ENCODE results near the gene ZNF500.

ZNF500 gene

DNA sequence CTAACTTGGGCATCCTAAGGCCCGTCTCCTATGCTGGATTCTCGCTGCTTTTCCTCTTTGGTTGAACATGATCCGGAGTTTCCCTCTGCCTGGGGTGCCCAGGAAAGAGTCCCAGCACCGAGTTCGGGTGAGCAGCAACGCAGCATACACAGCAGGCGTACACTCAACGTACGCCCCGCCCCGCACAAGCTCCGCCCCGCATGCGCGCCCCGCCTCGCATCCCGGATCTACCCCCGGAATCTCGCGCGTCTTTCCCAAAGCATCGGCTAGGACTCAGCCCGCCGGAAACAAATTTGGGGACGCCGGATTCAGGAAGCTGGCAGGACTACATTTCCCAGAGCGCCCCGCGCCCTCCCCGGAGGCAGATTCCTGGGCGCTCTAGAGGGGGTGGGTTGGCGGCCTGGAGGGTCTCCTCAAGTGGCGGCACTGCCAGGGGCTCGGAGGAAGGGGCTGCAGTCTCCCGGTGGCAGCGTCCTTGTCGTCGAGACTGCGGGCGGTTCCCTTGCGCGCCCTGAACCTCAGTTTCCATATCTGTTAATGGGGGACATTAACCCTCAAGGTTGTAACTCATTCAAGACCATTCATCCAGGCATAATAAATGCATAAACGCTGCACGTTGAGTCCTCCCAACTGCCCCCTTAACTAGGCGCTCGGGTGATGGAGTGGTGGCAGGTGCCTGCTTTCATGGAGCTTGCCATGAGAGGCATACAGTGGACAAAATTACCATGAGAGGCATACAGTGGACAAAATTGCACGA is 1.8 kb upstream of the ZNF500 start:
- DNase-seq, result peak; percentile 85

DNA sequence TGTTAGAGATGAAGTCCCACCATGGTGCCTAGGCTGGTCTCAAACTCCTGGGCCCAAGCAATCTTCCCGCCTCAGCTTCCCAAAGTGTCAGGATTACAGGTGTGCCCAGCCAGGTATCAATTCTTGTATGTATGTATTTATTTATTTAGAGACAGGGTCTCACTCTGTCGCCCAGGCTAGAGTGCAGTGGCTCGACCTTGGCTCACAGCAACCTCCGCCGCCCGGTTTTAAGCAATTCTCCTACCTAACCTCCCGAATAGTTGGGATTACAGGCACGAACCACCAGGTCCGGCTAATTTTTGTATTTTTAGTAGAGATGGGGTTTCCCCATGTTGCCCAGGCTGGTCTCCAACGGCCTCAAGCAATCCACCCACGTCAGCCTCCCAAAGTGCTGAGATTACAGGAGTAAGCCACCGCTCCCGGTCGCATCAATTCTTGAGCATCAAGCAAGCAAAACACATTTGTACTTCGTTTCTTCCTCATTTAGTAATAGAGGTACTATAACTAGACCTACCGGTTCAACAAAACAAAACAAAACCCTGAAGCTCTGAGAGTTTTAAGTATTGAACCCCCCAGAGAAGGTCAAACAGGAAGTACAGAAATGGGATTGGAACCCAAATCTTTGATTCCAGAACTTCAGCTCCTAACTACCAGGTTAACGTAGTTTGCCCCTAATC is 1.0 kb upstream of the ZNF500 start:
- no peak for DNase-seq

DNA sequence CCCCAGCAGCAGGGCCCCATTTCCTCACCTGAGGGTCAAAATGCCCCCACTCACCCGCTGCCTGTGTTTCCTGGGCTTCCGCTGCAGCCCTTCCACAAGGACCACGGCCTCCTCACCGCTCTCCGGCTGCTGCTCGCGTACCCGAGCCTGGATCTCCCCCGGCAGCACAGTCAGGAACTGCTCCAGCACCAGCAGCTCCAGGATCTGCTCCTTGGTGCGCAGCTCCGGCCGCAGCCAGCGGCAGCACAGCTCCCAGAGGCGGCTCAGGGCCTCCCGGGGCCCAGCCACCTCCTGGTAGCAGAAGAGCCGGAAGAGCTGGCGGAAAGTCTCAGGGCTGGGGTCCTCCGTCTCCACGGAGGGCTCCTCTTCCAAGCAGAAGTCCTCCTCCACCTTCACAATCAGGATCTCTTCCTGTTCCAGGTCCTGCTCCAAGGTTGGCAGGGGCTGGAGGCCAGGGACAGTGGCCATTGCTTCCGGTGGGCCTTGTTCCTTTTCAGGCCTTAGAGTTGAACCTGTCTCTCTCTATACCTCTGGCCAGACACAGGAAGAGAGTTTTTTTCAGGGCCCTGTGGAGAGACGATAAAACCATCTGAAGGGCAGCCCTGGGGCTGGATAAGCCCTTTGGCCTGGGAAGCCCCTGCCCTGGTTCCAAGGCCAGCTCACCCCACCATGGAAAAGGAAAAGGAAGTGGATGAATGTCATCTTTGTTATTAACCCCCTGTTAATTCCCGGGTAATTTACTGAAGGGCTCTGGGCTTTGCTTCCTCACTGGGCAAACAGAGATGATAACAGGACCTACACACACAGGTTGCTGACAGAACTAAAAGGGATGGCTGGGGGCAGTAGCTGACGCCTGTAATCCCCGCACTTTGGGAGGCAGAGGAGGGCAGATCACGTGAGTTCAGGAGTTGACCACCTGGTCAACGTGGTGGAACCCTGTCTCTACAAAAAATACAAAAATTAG is 1.2 kb downstream of the ZNF500 start:
- DNase-seq, result no peak

DNA sequence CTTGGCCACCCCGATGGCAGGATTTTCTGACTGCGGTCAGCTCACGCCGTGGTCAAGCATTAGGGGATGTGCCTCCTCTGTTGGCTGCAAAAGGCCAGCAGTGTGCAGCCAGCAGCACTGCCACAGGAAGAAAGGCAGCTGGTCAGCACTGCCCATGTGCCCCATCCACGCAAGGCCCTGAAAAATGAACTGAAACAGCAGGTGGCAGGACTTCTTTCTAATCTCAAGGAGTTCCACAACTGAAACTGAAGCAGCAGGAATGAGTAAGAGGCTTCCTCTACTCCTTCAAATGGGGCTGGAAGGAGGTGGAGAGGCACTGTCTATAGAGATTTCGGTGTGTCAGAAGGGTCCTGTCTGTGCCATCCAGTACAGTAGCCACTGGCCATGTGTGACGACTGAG is 3.2 kb downstream of the ZNF500 start:
- no peak for DNase-seq

DNA sequence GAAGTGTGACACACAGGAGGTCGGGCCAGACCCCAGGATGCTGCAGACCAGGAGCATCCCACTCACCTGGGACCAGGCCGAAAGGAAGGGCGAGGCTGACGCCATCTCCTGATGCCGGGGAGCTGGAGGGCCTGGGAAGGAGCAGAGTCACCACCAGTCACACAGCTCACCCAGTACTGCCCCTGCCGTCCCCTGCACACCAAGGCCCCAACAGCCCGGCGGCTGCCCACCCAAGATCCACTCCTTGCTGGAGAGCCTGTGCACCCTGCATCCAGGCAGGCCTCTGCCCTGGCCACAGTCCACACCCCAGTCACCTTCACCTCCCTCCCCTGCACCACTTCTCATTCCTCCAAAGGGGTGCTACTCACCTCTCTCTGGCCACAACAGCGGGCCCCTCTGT is 4.8 kb downstream of the ZNF500 start:
- no peak for DNase-seq

DNA sequence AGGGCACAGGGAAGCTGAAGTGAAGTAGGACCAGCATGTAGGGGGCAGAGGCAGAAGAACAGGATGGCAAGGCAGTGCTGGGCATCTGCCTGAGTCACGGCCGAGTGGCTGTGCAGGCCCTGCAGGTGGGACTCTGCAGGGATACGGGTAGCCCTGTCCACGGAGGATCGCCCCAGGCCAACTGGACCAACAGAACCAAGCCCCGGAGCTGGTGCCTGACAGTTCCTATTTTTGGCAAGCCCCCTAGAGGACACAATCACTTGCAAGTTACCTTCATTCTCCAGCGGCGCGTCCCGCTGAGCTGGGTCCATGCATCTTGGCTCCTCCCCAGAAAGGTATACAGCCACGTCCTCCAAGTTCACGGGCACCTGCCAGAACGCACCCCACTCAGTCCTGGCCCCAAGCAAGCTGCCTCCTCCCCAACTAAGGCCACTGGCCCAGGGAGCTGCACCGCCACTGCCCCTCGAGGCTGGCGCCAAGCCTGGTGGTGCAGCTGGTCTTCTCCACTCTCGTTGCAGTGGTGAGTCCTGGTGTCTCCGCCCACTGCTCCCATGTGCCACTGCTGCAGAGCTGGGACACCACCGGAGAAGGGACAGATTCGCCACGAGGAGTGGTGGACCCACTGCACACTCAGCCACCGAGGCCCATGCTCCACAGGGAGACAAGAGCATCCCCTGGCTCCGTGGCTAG is 6.6 kb downstream of the ZNF500 start:
- no peak for DNase-seq

DNA sequence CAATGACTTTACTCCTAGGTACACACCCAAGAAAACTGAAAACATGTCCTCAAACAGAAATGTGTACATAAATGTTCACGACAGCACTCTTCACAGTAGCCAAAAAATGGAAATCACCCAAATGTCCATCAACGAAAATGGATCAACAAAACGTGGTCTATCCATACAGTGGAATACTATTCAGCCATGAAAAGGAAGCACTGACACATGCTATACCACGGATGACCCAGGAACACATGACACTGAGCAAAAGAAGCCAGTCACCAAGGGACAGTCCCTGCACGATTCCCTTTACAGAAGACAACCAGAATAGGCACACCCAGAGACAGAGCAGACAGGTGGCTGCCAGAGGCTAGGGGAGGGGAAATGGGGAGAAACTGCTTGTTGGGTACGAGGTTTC is 11.3 kb downstream of the ZNF500 start:
- DNase-seq, result no peak

DNA sequence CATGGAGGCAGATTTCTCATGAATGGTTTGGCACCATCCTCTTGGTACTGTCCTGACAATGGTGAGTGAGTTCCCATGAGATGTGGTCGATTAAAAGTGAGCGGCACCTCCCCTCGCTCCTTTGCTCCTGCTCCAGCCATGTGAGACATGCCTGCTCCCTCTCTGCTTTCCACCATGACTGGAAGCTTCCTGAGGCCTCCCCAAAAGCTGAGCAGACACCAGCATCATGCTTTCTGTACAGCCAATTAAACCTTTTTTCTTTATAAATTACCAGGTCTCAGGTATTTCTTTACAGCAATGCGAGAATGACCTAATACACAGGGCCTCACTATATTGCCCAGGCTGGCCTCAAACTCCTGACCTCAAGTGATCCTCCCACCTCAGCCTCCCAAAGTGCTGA is 12.1 kb downstream of the ZNF500 start:
- DNase-seq, result no peak

DNA sequence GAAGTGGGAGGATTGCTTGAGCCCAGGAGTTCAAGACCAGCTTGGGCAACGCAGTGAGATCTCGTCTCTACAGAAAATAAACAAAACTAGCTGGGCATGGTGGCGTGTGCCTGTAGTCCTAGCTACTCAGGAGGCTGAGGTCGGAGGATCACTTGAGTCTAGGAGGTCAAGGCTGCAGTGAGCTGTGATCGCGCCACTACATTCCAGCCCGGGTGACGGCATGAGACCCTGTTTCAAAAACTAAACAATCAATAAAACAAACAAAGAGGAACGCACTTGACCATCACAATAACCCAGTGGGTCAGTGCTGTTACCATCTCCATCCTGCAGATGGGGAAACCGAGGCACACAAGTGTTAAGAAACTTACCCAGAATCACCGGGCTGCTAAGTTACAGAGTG is 13.7 kb downstream of the ZNF500 start:
- DNase-seq, result no peak

DNA sequence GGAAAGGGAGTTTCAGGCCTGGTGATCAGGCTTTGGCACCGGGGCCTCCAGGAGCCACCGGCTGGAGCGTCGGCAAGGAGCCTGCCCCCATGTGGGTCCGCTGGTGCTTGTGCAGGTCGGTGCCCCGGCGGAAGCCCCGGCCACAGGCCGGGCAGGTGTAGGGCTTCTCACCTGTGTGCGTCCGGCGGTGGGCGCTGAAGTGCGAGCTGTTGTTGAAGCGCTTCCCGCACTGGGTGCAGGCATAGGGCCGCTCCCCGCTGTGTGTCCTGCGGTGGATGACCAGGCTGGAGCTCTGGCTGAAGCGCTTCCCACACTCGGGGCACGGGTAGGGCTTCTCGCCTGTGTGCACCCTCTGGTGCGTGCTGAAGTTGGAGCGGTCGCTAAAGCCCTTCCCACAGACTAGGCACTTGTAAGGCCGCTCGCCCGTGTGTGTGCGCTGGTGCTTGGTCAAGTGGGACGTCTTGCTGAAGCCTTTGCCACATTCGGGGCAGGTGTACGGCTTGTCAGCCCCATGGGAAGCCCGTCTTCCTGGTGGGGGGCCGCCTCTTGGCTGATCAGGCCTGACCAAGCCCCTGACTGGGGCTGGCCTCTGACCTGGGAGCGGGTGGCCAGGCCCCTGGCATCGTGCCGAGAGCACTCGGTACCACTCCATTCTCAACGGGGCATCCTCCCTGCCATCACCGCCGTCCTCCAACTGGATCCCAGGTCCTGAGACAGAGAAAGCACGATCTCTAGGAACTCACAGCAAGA is 14.4 kb downstream of the ZNF500 start:
- DNase-seq, result no peak

DNA sequence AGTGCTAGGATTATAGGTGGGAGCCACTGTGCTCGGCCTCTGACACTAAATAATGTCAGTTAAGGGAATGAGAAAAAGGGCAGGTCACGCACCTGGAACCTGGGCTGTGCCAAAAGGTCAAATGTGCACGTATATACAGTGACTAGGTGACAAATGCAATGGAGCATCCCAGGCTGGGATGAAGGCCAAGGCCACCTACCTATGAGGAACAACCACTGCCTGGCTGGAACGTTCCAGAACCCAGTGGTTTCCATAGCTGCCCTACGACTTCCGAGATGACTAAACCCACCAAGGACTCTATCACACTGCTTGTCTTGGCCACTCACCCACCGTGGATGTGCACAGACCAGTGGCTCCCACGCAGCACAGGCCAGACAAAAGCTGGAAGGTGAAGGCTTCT is 16.1 kb downstream of the ZNF500 start:
- DNase-seq, result no peak

DNA sequence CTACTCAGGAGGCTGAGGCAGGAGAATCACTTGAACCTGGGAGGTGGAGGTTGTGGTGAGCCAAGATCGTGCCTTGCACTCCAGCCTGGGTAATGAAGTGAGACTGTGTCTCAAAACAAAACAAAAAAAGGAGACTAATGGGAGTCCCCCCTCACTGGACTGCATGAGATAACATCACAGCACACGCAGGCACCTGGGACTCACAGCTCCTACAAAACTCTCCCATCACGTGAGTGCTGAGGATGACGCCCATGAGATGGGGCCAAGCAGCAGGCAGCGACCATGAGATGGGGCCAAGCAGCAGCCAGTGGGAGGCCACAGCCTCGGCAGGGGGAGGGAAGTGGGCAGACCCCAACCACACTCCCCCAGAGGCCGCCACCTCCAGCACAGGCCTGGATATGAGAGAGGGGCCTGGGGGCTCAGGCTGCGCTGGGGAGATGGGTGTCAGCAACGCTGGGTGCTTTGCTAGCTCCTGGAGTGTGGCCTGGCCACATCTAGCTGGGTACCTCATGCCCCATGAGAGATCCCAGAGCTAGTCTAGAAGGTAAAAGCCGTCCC is 17.2 kb downstream of the ZNF500 start:
- DNase-seq, result no peak

DNA sequence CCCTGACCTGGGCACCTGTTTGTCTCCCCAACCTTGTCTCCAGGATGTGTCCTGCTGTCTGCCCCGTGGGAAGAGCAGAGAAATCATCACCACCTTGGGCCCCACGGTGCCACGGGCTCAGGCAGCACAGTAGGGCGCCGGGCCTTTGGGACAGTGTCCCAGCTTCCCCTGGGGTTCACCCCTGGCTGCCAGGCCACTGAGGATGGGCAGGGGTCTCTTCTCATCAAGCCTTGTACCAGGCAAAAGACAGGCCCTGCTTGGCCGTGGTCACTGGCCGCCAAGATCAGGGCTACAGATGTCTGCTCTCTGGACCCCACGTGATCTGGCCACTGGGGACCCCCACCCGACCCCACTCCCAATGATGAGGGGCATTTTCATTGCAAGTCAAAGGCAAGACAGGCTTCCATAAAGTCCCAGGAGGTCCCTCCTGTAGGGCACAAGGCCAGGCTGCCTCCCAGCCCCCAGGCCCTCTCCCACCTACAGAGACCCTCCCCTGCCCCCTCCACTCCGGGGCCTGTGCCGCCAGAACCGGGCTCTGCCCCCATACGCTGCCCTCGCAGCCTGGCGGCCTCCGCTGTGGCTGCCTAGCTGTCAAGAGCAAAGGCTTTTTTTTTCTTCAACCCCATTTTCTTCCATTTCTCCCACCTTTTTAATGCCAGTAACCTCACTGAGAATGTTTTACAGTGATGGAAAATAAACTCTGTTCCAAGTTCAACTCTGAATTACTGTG is 18.1 kb downstream of the ZNF500 start:
- no peak for DNase-seq

DNA sequence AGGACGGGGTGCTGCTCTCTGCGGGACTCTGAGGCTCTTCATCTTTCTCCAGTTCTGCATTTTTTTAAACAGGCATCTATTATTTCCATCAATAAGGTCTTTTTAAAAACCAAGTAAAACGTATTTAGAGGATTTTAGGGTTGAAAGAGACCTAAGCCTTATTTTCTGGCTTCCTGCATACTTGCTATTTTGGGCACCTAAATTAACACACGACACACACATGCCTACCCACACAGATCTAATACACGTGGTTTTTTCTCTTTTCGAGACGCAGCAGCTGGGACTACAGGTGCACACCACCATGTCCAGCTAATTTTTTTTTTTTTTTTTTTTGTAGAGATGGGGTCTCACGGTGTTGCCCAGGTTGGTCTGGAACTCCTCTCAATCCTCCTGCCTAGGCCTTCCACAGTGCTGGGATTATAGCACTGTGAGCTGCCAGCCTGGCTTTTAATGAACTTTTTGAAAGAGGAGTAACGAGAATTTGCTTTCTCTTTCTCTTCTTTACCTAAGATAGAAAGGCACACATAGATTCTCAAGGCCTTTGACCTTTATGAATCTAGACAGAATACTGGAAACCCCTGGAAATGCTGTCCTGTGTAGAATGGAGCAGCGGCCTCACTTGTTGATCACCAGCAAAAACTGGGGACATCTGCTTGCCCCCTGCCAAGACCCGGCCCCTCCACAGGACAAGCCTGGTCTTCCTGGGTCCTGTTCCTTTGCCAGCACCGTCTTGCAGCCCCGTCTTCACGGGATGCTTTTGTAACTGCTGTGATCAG is 18.9 kb downstream of the ZNF500 start:
- DNase-seq, result no peak

DNA sequence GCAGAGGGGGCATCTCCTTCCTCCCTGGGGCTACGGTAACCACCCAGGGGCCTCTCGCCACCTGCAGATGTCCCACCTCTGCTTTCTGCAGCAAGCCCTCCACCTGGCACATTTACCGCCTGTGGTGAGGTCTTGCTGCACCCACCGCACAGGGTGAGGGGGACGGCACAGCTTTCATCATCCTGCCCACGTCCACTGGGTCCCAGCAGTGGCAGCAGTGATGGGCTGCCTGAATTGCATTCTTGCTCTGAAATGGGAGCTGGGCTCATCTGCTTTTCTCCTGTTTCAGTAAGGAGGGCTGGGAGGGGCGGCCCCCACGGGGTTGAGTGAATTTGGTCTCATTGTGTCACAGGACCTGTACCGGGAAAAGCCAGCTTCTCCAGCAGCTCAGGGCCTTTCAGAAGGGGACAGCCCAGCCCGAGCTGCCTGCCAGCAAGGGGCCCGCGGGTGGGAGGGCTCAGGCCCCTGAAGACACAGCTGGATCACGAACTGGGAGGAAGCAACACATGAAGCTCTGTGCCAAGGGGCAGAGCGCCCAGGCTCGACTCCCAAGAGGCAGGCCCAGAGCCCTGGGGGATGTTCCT is 19.9 kb downstream of the ZNF500 start:
- no peak for DNase-seq

DNA sequence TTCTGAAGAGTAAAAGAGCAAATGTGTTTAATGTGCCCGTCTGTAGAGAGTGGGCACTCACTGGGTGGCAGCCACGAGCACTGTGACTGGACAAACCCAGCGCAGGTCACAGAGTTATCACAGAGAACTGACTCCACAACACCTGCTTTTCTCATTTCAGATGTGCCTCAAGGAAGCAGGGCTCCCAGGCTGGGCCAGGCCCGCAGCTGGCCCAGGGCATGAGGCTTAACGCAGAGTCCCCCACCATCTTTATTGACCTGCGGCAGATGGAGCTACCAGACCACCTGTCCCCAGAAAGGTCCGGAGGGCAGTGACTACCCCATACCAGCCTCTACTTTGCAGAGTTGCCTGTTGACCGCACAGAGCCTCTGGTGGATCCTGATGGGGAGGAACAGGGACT is 20.7 kb downstream of the ZNF500 start:
- no peak for DNase-seq

DNA sequence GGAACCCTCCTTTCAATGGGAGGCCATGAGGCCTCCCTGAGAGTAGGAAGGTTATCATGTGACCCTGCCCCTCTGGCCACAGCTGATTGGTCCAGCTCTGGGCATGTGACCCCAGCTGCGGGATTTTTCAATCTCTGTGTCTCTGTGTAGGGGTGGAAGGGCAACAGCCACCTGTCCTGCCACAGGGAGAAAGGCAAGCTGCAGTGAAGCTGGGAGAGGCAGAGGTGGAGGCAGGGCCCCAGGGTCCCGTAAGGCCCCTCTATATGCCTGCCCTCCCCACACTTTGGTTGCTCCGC is 21.7 kb downstream of the ZNF500 start:
- no peak for DNase-seq

DNA sequence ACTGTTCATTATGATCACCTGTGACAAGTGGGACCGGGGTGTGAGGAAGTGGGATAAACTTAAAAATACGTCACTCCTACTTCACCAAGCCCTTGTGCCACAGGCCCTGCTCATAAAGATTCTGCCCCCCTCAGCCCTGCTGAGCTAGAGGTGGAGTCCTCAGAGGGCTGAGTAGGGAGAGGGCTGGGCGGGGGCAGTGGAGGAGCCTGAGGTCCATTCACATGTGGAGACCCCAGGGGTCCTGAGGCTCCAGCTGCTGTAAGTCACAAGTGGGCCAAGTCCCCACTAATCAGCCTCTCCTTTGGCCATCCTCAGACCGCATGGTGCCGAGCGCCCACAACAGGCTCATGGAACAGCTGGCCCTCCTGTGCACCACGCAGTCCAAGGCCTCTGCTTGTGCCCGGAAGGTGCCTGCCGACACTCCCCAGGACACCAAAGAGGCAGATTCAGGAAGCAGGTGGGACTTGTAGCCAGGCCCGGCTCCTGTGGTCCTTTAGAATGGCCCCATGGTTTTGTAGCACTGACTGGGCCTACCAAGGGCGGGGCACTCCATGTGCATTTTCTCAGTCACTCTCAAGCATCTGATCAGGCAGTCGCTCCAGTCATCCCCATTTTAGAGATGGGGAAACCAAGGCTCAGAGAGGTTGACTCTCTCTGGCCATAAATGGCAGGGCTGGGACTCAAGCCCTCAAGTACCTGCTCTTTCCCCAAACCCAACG is 22.2 kb downstream of the ZNF500 start:
- DNase-seq, result no peak

DNA sequence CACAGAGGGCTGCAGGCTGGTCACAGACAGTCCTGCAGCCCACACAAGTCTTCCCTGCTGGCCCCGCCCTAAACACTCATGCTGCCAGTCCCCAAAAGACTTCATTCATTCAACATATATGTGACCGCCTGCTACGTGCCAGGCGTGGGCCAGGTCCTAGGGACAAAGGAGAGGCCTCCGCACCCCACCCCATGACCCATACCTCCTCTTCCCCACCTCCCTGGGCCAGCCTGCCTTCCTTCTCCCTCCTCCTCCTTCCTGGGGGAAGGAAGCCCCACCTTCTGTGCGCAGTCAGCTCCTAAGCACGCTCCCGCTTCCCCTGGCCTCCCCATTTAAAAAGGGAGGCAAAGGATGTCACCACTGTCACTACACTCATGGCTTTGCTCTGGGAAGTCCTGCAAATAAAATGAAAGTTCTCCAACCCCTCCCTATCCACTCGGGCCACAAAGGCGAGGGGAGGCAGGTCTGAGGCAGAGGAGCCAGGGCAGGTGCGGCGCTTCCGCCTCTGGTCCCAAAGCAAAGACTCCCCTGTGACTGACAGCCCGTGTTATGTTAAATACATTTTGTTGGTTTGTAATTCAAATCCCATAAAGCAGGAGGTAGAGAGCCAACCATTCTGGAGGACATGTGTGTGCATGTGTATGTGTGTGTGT is 23.6 kb downstream of the ZNF500 start:
- DNase-seq, result no peak

Measured in NCI-H1105 (cell line).